Keratinocyte (primary cell): ENCODE measurements around the gene ZACN. TPM values are rescaled to one million over a fixed set of nuclear protein-coding genes. Genes with fewer than 3 reads are reported as not detected.

ENCODE experiments used
- DNase-seq: peaks from one replicate; pipeline ENCODE4 v3.0.0-alpha.2; 2011; ENCODE audit warnings: low read depth, missing footprints, low spot score
- FAIRE-seq: peaks from 2 replicates; lab custom pipeline; 2011; peaks lifted over from hg19 to GRCh38; lab: Jason Lieb, UNC
- H2AFZ ChIP-seq: 2 replicates; pipeline ENCODE4 v1.6.0; 2012; ENCODE audit warnings: low read length, control low read depth, inconsistent platforms; ENCODE audit not compliant: control insufficient read depth
- H3K27ac ChIP-seq: 2 replicates; pipeline ENCODE4 v1.5.1; 2011; ENCODE audit warnings: low read length; ENCODE audit not compliant: control insufficient read depth, insufficient read depth
- H3K27me3 ChIP-seq: 3 replicates; pipeline ENCODE4 v1.6.0; 2011; ENCODE audit warnings: low read length; ENCODE audit not compliant: control insufficient read depth, insufficient read depth; ENCODE audit errors: extremely low read depth
- H3K36me3 ChIP-seq, 2 experiments: 2 replicates in 1 of 2; 3 replicates in 1 of 2; pipeline ENCODE4 v1.5.1; 2011; ENCODE audit warnings: low read length in 2 of 2, mild to moderate bottlenecking in 1 of 2; ENCODE audit not compliant: control insufficient read depth in 2 of 2, insufficient read depth in 2 of 2; ENCODE audit errors: extremely low read depth in 1 of 2
- H3K4me1 ChIP-seq: 3 replicates; pipeline ENCODE4 v1.5.1; 2011; ENCODE audit warnings: low read length; ENCODE audit not compliant: control insufficient read depth, insufficient read depth; ENCODE audit errors: extremely low read depth
- H3K4me2 ChIP-seq: 3 replicates; pipeline ENCODE4 v1.6.0; 2011; ENCODE audit warnings: low read depth, low read length; ENCODE audit not compliant: control insufficient read depth, insufficient read depth; ENCODE audit errors: extremely low read depth
- H3K4me3 ChIP-seq, 3 experiments: fragments of 200-600 bp in 1 of 3; sonication (generic) in 1 of 3; 2 replicates in 2 of 3; 3 replicates in 1 of 3; pipeline ENCODE4 v1.5.1; 2011 to 2016; ENCODE audit warnings: low read length in 3 of 3, mild to moderate bottlenecking in 3 of 3, control low read depth in 2 of 3, inconsistent platforms in 1 of 3, low read depth in 1 of 3, mixed read lengths in 1 of 3, mixed run types in 1 of 3, moderate library complexity in 1 of 3; ENCODE audit not compliant: control insufficient read depth in 2 of 3, insufficient read depth in 2 of 3; ENCODE audit errors: extremely low read depth in 1 of 3
- H3K79me2 ChIP-seq: 2 replicates; pipeline ENCODE4 v1.6.0; 2012; ENCODE audit warnings: low read length; ENCODE audit not compliant: control insufficient read depth, insufficient read depth
- H3K9ac ChIP-seq: 3 replicates; pipeline ENCODE4 v1.6.0; 2011; ENCODE audit warnings: low read length; ENCODE audit not compliant: control insufficient read depth, insufficient read depth; ENCODE audit errors: extremely low read depth
- H3K9me1 ChIP-seq: 3 replicates; pipeline ENCODE4 v1.6.0; 2011; ENCODE audit warnings: low read length; ENCODE audit not compliant: control insufficient read depth, insufficient read depth; ENCODE audit errors: extremely low read depth
- H3K9me3 ChIP-seq: 2 replicates; pipeline ENCODE4 v1.5.1; 2012; ENCODE audit warnings: low read depth, low read length; ENCODE audit not compliant: control insufficient read depth
- H4K20me1 ChIP-seq: 3 replicates; pipeline ENCODE4 v1.6.0; 2011; ENCODE audit warnings: low read length; ENCODE audit not compliant: control insufficient read depth, insufficient read depth; ENCODE audit errors: extremely low read depth
- CTCF ChIP-seq, 3 experiments: IDR thresholded peaks in 1 of 3; conservative IDR thresholded peaks in 1 of 3; optimal IDR thresholded peaks in 1 of 3; 2 replicates in 2 of 3; 3 replicates in 1 of 3; pipeline versions ENCODE3 to v1.5.1; 2011; ENCODE audit warnings: low read length in 3 of 3, mild to moderate bottlenecking in 3 of 3, moderate library complexity in 2 of 3, control low read depth in 1 of 3, inconsistent platforms in 1 of 3; ENCODE audit not compliant: insufficient read depth in 2 of 3; ENCODE audit errors: extremely low read depth in 1 of 3
- EZH2 ChIP-seq: IDR thresholded peaks from one replicate; pipeline ENCODE4 v1.6.1; 2012; ENCODE audit warnings: inconsistent platforms, mild to moderate bottlenecking, low read length, moderate library complexity
- dilution Hi-C: fragments of 300-500 bp; cut with MboI; formaldehyde crosslinking; loops from one replicate; pipeline ENCODE4 v1.7.0; 2020; ENCODE audit warnings: low sequenced_read_pairs; ENCODE audit not compliant: extremely low pct_ligation_motif_present
- polyA plus RNA-seq, 5 experiments: library from polyadenylated mRNA; depleted of rRNA in 3 of 5; stranded (reverse) in 3 of 5; stranded (forward) in 1 of 5; unstranded in 1 of 5; fragments of >200 nt; gene quantifications; 1 replicate in 1 of 5; 2 replicates in 3 of 5; 3 replicates in 1 of 5; pipeline versions ENCODE4 v1.2.1 to v1.2.3, GENCODE V29; 2011 to 2012; ENCODE audit warnings: missing spikeins in 2 of 5, low read depth in 1 of 5, low replicate concordance in 1 of 5

Gene ZACN
- polyA plus RNA-seq, 1 donor (not counting 4 experiments of a cell fraction or from before 2014, with no cell fraction given) = not detected

DNA sequence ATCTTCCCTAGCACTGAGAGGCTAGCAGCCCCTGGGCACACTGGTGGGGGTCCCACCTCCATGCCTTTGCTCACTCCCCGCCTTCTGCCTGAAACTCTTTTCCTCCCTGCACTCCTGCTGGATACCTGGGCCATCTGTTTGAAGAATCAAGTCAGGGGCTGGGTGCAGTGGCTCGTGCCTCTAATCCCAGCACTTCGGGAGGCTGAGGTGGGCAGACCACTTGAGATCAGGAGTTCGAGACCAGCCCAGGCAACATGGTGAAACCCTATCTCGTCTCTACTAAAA lies 46.4 kb downstream of the ZACN start:
- dilution Hi-C loops = no loop called here
- H3K27ac ChIP-seq = no peak overlapping the region
- H3K9me1 ChIP-seq = no peaks in the 10 kb centered on the region
- FAIRE-seq = no peak
- H3K9ac ChIP-seq = no peak overlapping the region
- no peak for DNase-seq
- H3K4me2 ChIP-seq = no peak overlapping the region
- H3K4me1 ChIP-seq = peaks cover 3% of the 10 kb centered on the region
- H3K9me3 ChIP-seq = no peaks in the 10 kb centered on the region
- H3K27me3 ChIP-seq = peaks cover 5% of the 10 kb centered on the region
- H3K79me2 ChIP-seq = no peaks in the 10 kb centered on the region
- H3K4me3 ChIP-seq = no peak overlapping the region
- TF ChIP-seq CTCF (optimal IDR thresholded peaks at IDR 0.05 in 1 of 3, IDR thresholded peaks at IDR 0.05 in 1 of 3, conservative IDR thresholded peaks at IDR 0.05 in 1 of 3; ENCODE audit: extremely low read depth in 1 of 3, insufficient read depth in 2 of 3, low read length in 3 of 3) = peak in 1 of 3 experiments; percentile 2
- TF ChIP-seq EZH2 = no peak
- H4K20me1 ChIP-seq = no peaks in the 10 kb centered on the region
- H3K36me3 ChIP-seq = no peaks in the 10 kb centered on the region
- H2AFZ ChIP-seq = no peak overlapping the region

- H3K9ac ChIP-seq = no peak overlapping the region
- H3K9me1 ChIP-seq = no peaks in the 10 kb centered on the region
- H3K4me2 ChIP-seq = no peak overlapping the region
- DNase-seq = no peak
- dilution Hi-C loops = no loop called here
- H3K9me3 ChIP-seq = no peaks in the 10 kb centered on the region
- H3K4me3 ChIP-seq = no peak overlapping the region
- H3K79me2 ChIP-seq = no peaks in the 10 kb centered on the region
- no peak for TF ChIP-seq EZH2
- TF ChIP-seq CTCF (optimal IDR thresholded peaks at IDR 0.05 in 1 of 3, IDR thresholded peaks at IDR 0.05 in 1 of 3, conservative IDR thresholded peaks at IDR 0.05 in 1 of 3; ENCODE audit: extremely low read depth in 1 of 3, insufficient read depth in 2 of 3, low read length in 3 of 3) = no peak
- no peaks in the 10 kb centered on the region for H4K20me1 ChIP-seq
- FAIRE-seq = no peak
- no peak overlapping the region for H2AFZ ChIP-seq
- no peaks in the 10 kb centered on the region for H3K36me3 ChIP-seq
- peaks cover 5% of the 10 kb centered on the region for H3K27me3 ChIP-seq
- H3K4me1 ChIP-seq = peaks cover 3% of the 10 kb centered on the region
- H3K27ac ChIP-seq = no peak overlapping the region
These were observed 46.9 kb downstream of the ZACN start for GRCh38 chr17:76125922-76126321.
